Skeletal muscle cell (primary cell): ENCODE measurements around the gene MOB3B.
"Not testable (repeated sequence)": the region's sequence is repeated elsewhere in the genome, so short reads cannot be mapped to it uniquely, and the experiment has no call there.

ENCODE experiments used
- DNase-seq: peaks from one replicate; pipeline ENCODE4 v3.0.0-alpha.2; 2010; ENCODE audit warnings: low read depth
- H3K4me3 ChIP-seq: 2 replicates; pipeline ENCODE4 v1.5.1; 2011; ENCODE audit warnings: low read depth, mild to moderate bottlenecking, control low read depth, low read length, moderate library complexity

MOB3B gene

DNA sequence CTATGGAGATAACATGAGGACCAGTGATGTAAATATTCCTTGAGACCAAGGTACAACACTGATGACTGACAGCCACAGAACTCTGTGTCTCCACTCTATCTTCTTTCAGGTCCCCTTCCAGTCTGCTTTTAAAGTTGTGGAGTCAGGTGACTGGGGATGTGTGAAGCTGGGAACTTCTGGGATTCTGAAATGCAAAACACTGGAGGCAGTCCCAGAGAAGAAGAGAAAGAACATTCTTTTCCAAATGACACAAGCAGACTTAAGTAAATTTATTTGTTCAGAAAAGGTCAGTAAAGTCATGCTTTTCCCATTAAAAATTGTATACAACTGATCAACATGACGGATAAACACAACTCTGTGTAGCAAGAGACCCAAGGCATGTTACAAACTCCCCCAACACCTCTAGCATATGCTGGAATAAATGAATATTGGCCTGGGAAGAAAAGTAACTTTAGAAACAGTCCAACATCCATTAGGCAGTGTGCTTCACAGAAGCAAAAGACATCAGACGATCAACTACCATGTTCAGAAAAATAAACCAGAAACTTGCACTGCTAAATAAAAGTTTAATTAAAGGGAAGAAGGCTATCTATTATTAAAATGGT, 98.0 kb downstream of the MOB3B start:
- H3K4me3 ChIP-seq = no peak overlapping the region
- no peak for DNase-seq

- DNase-seq = no peak
- H3K4me3 ChIP-seq = no peak overlapping the region
These were observed 98.7 kb downstream of the MOB3B start for GRCh38 chr9:27430750-27431535.

DNA sequence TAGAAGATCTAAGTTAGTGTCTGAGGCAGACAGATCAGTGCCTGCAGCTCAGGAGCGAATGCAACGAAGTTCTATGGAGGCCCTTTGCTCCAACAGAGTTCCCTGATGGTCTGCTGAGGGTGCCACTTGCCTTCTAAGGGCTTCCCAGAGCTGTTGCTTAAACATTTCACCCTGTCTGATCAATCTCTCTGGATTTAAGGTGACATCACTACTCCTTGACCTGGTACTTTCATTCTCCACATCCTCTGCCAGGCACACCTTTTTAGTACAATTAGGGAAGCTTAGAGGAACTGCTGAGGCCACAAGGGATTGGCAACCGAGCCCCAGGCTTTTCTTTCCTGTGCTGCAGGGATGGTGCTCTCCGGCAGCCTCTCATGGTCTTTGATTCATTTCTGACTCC, 99.7 kb downstream of the MOB3B start:
- DNase-seq = no peak

DNA sequence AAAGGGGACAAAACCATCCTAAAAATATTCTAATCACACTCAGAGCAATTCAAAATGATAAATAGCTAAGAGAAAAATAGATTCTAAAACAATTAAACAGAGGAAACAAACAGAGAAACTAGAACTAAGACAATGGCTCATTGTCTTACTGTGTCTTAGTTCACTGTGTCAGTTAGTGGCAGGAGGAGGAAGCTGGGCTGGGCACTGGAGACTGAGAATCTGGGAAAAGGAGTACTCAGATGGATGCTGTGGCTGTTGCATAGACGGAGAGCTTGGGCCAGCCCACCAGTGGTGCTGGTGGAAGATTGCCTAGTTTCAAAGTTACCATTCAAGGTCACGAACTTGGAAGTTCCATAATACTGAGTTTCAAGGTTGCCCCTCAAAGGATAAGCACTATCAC, 100.2 kb downstream of the MOB3B start:
- no peak for DNase-seq
- no peak overlapping the region for H3K4me3 ChIP-seq

More for the DNA sequence above, 99.7 kb downstream of the MOB3B start:
- no peak overlapping the region for H3K4me3 ChIP-seq

GRCh38 chr9:27428551-27428950, 101.1 kb downstream of the MOB3B start:
- no peak overlapping the region for H3K4me3 ChIP-seq
- no peak for DNase-seq

- DNase-seq = peak; percentile 23
- H3K4me3 ChIP-seq = no peak overlapping the region
These were observed 102.4 kb downstream of the MOB3B start for GRCh38 chr9:27427272-27427643.

DNA sequence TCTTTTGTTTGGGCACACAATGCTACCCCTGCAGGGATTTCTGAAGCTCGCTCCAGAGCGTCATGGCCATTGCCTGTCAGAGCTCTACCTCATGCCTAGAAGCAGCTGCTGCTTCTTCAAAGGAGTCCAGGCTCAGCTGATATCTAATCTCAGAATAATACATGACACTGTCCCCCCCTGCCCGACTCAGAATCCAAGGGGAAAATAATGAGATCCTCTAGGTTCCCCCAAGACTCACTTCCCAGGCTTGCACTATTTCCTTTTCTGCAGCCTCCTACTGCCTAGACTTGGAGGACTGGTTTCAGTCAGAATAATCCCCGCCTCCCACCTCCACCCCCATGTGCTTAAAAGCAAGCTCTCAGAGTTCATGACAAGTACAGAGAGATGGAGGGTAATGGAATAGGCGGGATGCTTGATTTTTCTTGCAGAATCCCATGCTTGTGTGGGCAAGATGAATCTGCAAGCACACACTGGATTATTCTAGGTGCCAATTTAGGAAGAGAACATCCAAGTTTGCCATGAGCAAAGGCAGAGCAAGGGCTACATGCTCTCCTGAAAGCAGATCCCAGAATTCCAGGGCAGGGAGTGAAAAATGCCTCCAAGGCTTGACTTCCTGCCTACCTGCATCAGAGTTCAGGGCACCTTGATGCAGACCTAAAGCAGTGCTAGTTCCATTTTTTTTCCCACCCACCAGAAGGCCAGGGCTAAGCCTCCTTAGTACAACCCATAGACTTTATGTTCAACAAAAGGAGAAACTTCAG, 102.9 kb downstream of the MOB3B start:
- no peak for DNase-seq
- no peak overlapping the region for H3K4me3 ChIP-seq

- no peak overlapping the region for H3K4me3 ChIP-seq
- DNase-seq = no peak
These were observed 103.6 kb downstream of the MOB3B start for GRCh38 chr9:27425827-27426510.

DNA sequence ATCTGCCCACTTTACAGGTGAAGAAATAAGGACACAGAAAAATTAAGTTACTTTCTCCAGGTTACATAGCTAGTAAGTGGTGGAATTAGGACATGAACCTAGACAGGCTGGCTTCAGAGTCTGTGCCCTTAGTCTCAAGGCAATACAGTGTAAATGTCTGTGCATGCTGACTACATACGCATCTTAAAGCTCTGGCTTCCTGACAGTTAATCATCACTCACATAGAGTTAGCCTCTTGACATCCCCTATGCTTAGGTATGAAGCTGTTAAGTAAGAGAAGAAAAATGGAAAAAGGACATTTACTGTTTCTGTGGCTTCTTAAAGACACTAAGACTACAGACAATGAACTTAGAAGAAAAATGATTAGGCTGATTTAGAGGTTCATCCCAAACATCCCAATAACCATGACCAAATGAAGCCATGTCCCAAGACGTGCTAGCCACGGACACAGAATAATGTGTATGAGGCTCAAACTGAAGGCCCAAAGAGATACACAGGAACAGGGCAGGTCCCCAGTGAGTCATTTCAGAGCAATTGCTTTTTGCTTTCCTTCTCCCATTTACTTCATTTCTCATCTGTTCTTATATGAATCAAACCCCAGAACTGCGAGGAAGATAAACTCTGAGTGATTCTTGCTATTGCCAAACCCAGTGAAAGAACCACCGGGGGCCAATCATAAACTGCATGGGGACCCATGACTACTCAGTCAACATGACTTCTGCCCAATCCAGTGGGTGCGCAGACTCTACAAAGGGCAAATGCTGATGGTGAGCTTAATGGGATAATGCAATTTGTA, 105.5 kb downstream of the MOB3B start:
- no peak for DNase-seq
- H3K4me3 ChIP-seq = no peak overlapping the region

DNA sequence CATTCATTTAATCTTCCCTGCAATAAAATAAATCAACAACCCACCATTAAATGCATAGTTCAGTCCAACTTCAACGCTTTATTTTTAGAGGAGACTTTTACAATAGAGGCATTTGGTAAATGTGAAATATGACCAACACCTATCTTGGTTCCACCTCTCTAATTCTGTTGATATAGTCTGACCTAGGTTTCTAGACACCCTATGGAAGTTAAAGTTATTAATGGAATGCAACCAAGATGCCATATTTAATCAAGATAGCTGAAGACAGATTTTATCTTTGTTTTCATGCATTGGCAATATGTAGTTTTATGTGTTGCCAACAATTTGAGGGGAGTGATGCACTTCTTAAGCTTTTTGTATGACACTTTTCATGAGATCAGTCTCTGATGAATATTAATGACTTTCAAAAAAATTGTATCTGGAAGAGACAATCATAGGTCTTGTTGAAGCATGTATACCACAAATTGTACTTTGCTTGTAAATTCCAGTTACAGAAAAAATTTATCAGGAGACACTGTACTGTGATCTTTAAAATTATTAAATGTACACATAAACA, 107.3 kb downstream of the MOB3B start:
- H3K4me3 ChIP-seq = no peak overlapping the region
- no peak for DNase-seq

GRCh38 chr9:27421577-27421976, 108.0 kb downstream of the MOB3B start:
- no peak for DNase-seq
- no peak overlapping the region for H3K4me3 ChIP-seq

DNA sequence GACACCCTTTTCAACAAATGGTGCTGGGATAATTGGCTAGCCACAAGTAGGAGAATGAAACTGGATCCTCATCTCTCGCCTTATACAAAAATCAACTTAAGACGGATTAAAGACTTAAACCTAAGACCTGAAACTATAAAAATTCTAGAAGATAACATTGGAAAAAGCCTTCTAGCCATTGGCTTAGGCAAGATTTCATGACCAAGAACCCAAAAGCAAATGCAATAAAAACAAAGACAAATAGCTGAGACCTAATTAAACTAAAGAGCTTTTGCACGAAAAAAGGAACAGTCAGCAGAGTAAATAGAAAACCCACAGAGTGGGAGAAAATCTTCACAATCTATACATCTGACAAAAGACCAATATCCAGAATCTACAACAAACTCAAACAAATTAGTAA, 110.1 kb downstream of the MOB3B start:
- H3K4me3 ChIP-seq, DNase-seq: not testable (repeated sequence)

GRCh38 chr9:27414220-27414761, 115.3 kb downstream of the MOB3B start:
- no peak overlapping the region for H3K4me3 ChIP-seq
- DNase-seq = no peak

DNA sequence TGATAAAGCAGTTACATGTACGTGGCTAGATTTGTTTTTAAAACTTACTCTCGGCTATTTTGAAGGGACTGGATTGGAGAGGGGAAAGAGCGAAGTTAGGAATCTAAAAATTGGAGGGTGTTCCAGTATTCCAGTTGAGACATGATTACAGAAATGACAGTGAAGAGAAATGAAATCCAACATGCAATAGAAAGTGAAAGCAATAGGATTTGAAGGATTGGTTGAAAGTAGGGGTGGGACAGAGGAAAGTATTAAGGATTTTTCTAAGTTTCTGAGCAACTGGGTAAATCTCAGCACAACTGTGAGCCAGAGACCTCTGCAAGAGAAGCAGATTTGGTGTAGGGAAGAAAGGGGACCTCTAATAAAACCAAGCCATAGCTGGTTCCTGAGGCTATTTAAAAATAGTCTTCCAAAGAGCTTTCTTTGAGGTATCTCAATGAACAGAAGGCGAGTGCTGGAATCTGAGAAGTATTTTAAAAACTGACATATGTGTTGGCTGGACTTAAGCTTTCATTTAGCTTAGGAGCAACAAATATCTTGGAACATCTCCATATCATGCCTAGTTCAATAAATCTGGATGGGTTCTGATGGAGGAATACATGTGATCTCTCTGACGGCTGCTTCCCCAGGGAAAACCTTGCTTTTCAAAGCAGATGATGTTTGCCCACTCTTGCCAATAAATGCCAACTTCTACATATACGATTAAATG, 115.9 kb downstream of the MOB3B start:
- DNase-seq = no peak
- peak overlapping the region; percentile 0 for H3K4me3 ChIP-seq

GRCh38 chr9:27412963-27413362, 116.7 kb downstream of the MOB3B start:
- no peak for DNase-seq
- H3K4me3 ChIP-seq = no peak overlapping the region

DNA sequence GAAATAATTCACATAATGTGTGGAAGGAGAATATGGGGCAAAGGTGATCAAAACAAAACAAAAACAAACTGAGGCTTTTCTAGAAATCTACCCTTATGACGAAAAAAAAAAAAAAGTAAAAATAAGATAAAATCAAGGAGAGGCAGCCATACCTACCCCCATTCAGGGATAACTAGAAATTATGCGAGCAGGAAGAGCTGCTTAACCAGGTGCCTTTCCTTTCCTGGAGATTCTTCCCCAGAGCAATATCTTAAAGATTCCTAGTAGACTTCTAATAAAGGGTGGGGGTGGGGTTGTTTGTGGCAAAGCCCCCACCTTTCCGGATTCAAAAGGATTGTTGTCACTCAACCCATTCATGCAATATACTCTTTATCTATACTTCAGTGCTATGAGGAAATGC, 117.5 kb downstream of the MOB3B start:
- no peak overlapping the region for H3K4me3 ChIP-seq
- DNase-seq = no peak

DNA sequence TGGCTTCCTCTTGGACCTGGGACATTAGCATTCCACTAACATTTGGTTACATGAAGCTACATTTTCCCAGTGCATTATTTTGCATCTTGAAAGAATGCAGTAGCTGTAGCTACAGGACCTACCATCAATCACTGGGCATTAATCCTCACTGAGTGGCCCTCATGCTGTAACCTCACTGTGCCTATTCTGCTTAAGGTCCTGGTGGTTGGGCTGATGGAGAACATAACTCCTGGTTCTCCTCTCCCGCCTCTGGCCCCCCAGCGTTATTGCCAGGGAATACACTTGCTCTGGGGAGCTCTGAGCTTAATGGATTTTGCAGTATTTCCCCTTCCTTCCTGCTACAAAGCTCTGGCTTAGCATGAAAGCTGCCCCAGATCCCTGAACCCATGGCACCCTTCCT, 121.1 kb downstream of the MOB3B start:
- DNase-seq = no peak
- no peak overlapping the region for H3K4me3 ChIP-seq

DNA sequence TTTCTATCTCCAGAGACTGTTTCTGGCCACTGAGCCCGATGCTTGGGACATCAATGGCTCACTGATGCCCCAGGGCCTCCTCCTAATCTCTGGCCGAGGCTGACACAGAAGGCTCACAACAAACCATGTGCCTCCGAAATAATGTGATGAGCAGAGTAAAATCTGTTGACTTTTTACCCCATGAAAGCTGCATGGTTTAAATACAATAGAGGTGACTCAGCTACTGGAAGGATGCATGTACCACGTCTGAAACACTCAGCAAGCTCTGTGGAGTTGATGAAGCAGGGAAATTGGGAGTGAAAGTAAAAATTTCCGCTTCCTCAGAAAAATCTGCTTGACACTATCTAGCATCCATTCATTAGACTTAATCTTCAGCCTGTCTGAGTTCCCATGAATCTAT, 121.6 kb downstream of the MOB3B start:
- no peak overlapping the region for H3K4me3 ChIP-seq

More for the DNA sequence above, 121.6 kb downstream of the MOB3B start:
- no peak for DNase-seq
